Activated T-helper 9 cell treated with anti-CD3 and anti-CD28 coated beads, Interleukin-2, amount 50 U/mL, for 16 hours (primary cell): Measurements from ENCODE around the gene GGNBP2.
A peak's percentile ranks its signal among the peaks of the same experiment; 100 is the strongest.

Source experiments
- DNase-seq: peaks from one replicate; pipeline ENCODE4 v3.0.0-alpha.2; 2020; ENCODE audit warnings: low read depth

The GGNBP2 gene

DNA sequence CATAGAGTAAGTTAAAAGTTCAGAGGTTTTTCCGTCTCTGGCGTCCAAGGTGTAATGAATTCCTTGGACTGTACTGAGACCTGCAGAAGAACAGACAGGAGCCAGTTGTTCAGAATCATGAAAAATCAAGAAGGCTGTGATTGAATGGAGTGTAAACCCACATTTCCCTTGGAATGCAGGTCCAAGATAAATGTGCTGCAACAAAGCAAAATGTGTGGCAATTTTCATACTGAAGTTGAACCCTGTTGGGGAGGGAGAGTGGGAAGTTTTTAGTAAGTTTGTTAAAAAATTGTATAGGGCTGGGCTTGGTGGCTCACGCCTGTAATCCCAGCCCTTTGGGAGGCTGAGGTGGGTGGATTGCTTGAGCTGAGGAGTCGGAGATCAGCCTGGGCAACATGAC, 21.4 kb downstream of the GGNBP2 start:
- no peak for DNase-seq

DNA sequence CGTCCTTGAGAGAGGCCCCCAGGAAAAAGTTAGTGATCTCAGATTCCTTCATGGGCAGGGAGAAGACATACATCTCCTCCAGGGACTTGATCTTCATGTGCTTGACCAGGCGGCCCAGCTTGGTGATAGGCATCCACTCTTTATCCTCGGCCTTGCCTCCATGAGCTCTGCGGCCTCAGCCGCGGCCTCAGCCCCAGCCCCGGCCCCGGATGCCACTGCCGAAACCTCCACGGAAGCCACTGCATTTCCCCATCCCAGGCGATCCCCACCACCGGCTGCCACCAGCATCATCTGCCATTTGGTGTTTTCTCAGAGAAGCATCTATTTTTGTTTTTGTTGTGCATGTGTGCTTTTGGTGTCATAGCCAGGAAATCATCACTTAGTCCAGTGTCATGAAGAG, 30.3 kb downstream of the GGNBP2 start:
- no peak for DNase-seq

DNA sequence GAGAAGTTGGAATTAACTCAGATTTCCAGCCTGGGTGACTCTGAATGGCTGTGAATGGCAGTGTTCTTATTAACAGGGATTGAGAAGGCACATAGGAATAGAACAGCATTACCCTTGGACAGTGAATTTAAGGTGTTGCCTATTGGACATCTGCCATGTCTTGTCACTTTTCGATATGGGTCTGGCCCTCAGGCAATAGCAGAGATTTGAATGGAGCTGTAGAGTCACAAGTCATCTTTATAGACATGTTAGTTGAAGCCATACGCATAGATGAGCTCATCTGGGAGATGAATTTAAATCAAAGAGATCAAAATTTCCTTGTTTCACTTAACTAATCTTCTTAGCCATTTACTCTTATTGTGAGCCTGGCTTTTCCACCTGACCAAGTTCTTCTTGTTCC, 32.1 kb downstream of the GGNBP2 start:
- DNase-seq = no peak

DNA sequence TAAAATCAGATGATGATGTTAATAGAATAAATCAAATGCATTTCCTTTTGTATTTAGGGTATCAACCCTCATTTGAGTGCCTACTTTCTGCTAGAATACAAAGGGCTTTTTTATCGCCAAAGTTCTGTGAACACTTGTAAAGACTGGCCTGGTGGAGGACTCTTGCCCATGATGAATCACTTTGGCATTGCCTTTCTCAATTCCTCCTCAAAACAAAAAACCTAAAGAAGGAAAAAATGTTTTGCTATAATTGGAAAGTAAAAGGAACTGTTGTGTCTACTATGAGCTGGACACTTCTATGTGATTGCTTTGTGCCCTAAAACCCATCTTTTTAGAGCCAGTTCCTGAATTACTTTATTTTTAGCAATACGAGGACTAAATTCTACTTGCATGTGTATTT, 34.0 kb downstream of the GGNBP2 start:
- no peak for DNase-seq

DNA sequence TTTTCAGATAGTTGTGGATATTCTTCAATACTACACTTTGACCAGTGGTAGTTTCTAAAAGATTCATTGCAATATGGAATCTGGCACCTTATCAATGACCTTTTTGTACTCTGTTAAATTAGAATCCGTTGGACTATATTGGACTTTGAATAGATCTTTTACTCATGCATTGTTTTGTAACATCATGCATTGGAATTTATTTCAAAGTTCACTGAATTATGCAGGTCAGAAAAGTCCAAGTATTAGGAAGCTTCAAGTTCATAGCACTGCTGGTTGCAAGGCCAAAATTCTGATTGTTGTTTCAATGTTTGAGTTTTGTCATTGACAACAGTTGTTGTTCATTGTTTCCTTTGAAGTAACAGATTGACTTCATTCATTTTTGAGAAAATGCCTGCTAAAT, 39.1 kb downstream of the GGNBP2 start:
- DNase-seq = no peak

DNA sequence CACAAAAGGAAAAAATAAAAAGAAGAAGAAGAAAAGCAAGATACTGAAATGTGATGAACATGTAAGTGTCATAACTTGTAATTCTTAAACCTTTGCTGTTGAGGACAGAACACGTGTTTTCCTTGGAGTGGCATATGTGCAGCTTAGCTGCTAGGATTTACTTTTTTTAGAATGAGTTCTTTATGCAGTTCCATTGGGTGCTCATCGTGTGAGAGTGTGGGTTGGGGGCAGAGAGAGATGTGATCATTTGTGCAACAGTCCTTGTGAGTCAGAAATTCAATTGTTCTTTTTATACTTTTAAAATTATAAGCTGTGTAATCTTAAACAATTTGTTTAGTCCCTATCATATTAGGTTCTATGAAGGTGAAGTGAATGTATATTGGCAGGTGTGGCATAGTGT, 41.4 kb downstream of the GGNBP2 start:
- DNase-seq = no peak

DNA sequence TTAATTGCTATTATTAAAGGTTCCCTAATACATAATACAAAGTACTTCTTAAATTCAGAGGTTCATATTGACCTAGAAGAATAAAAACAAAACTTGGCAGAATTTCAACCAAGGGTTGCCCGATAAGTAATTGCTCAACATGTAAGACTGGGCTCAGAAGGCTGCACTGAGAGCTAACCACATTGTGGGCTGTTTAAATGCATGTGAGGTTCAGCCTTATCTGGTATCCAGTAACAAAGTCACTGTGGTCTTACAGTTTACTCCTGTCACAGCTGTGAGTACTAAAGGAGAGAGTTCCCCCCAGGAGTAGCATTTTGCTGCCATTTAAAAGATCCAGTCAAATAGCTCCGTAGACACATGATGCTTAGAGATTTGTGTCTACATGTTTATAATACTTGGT, 45.4 kb downstream of the GGNBP2 start:
- DNase-seq = no peak

DNA sequence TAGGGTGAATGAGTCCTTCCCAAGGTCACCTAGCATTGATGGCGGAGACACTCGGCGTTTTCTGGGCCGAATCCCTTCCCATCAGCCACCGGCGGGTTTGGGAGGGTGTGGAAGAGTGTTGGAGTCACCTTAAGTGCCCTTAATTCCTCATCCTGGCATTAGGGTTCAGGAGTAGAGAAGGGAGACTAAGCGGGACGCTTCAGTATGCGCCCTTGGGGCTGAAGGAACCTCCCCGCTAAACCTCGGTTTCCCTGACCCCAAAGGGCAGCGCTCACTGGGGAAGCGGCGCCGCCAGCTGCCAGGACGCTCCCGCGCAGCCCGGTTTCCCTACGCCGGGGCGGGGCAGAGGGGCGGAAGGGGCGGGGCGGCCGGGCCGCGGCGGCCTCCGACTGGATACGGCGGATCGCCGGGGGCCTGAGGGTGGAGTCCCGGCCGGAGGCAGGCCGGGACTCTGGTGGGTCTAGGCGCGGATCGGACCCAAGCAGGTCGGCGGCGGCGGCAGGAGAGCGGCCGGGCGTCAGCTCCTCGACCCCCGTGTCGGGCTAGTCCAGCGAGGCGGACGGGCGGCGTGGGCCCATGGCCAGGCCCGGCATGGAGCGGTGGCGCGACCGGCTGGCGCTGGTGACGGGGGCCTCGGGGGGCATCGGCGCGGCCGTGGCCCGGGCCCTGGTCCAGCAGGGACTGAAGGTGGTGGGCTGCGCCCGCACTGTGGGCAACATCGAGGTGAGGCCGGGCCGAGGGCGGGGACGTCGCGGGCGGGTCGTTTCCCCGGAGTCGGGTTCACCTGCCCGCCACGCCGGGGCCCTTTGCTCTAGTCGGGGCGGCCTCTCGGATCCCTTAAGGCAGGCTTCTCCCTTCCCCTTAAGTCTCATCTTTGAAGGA, 47.0 kb downstream of the GGNBP2 start, which contains the start of gene DHRS11:
DHRS11 (plus strand) TSS at position 446 of the 882 bp plus-strand sequence; CDS start at position 577, 131 bp downstream.
- DNase-seq = peak; percentile 72

DNA sequence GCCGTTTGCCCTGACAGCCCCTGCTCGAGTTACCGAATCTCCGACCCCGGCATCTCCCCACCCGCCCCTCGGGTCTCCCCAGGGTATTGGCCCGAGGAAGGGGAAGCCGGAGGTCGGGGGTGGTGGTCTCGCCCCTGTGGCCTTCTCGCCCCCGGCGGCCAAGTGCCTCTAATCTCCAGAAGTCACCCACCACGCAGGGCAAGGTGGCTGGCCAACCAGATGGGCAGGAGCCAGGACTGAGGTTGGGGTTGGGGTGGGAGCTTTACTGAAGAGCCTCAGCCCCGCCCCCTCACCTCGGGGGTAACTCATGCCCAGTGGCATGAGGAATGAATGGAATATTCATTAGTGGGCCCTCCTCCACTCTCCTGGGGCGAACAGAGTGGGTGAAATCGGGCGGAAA, 47.6 kb downstream of the GGNBP2 start:
- DNase-seq = no peak

DNA sequence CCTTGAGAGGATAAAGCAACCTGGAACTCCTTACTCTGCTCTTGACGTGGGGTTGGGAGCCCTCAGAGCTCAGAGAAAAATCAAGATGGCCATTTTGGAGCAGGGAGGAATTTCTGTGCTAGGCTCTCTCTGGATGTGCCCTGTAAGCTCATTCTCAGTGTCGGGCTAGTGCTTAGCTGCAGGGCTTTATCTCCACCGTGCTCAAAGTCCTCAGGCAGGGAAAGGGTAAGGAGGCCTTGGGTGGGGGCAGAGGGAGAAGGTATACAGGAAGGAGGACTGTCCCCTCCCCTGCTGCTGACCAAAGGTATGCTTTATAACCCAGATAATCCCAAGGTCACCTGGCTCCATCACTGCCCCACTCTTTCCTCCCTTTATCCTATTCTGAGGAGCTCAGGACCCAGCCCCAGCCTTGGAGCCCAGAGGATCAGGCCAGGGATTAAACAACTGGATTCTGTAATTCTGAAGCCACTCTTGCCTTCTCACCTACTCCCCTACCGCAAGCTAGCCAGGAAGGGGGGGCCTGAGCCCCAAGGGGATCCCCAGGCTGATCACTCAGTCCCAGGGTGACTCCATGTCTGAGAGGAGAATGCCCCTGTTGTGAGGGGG, 48.1 kb downstream of the GGNBP2 start:
- no peak for DNase-seq

DNA sequence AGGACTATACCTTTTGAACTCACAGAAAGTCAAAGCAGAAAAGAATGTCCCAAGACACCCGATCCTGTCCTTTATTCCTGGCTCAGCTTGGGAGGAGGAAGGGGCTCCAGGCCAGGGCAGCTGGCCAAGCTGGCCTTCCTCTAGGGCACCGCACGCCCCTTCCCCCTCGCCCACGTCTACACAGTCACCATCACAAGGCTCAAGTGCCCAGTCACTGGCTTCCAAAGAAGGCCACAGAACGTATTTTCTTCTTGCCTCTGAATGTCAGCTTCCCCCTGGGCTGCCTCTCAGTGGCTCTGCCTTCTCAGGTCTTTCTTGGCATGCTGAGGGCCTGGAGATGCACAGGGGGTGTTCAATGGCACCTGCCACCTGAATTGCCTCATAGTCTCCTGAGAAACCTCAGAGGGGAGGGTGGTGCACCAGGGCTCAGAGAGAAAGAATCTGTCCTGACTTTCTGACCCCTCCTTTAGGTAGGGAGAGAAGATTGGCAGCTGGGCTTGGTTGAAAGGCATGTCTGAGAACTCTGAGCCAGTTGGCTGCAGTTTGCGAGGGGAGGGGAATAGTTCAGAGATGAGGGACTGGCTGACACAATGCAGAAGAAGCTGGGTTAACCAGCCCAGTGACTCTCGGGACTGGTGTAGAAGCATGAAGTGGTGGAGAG, 49.1 kb downstream of the GGNBP2 start:
- DNase-seq = no peak

DNA sequence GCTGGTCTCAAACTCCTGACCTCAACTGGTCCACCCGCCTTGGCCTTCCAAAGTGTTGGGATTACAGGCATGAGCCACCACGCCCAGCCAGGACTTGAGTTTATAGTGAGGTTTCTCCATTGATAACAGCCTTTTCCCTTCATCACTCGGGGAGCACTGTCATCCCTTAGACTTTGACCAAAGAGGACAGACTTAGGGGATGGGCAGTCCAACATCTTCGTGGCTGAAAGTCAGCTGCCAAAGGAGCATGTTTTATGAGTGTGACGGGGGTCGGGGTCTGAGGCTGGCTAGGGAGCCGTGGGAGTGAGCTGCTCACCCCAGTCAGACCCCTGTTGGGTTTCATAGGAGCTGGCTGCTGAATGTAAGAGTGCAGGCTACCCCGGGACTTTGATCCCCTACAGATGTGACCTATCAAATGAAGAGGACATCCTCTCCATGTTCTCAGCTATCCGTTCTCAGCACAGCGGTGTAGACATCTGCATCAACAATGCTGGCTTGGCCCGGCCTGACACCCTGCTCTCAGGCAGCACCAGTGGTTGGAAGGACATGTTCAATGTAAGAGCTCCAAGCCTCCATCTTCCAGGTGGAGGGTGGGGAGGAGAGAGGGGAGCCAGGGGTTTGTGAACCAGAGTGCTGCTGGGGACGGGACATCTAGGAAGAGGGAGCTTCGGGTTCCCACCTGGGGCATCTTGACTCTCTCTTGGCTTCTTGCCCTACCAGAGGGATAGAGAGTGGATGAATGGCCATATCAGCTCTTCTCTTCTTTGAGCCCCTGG, 50.1 kb downstream of the GGNBP2 start:
- no peak for DNase-seq

DNA sequence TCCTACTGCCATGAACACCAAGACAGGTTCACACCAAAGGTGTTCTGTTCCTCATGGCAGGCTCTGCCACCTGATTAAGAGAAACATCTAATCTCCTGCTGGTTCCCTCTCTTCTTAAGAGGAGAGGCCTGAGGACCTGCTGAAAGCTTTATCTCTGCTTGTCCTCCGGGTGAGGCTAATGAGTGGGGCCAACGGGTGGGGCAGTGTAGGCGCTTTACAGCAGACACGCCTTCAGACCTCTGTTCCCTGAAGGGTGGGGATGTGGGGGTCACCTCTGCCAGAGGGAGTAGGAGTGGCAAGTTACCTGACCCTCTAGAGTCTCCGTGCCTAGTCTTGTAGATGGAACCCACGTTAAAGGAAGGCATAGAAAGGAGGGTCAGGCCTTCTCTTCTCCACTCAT, 52.5 kb downstream of the GGNBP2 start:
- no peak for DNase-seq

DNA sequence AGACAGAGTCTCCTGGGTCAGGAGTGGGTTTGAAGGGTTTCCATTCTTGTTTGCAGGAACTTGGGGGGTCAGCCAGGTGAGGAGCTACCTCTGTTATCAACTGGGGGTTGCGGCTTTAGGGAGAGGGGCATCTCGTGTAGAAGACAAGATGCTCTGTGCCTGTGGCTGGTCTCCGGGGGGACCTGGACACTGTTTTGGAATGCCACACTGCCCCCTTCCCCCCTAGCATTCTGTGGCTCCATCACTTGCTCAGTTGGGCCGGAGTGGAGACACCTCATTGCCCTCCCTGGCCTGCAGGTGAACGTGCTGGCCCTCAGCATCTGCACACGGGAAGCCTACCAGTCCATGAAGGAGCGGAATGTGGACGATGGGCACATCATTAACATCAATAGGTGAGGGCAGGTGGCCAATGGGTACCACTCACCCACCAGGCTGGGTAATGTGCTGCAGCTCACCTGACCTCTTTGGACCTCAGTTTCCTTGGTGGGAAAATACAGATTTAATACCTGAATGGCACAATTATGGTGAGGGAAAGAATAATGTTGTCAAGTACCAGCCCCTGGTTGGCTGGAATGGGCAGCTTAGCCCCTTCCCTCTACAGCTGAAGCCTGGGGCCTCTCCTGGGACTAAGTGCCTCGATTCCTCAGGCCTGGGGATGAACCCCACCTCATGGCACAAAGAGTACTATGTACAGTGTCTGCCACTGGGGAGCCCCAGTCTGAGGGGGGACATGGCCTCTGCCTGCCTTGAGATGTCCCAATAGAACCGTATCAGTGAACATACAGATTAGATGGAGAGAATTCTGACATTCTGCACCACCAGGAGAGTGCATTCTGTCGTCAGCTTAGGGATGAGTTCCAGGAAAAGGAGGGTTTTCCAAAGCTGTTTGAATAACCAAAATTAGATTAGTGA, 53.4 kb downstream of the GGNBP2 start:
- DNase-seq = no peak

DNA sequence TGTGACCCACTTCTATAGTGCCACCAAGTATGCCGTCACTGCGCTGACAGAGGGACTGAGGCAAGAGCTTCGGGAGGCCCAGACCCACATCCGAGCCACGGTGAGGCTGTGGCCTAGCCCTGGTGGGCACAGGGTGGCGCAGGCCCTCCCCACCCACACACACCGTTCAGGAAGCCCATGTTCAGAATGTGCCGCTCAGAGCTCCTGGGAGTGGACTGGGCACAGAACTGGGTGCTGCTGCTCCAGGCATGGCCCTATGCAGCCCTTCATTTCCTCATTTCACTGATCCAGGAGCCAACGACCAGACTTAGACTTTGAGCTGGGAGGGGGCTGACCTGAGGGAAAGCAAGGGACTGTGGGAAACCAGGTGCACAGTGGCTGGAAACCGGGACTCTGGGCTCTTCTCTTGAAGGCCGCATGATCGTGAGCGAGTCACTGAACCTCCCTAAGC, 54.3 kb downstream of the GGNBP2 start:
- DNase-seq = no peak

DNA sequence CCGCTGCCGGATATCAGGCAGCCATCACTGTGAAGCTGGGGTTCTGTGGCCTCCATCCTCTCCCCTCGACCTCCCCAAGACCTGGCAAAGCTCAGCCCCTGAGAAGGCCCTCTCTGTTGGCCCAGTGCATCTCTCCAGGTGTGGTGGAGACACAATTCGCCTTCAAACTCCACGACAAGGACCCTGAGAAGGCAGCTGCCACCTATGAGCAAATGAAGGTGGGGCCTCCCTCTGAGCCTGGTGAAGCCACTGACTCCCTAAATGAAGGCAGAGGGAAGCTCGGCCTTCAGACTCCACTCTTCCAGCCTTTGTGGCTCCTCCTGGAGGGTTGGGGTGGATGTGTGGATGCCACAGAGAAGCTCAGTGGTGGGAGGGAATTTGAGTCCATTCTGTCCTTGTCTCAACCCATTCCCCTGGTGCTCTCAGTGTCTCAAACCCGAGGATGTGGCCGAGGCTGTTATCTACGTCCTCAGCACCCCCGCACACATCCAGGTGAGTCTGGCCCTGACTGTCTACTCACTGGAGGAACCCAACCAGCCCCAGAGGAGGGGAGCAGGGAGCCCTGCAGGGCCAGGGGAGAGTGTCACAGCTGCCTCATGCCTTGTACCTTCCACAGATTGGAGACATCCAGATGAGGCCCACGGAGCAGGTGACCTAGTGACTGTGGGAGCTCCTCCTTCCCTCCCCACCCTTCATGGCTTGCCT, 55.0 kb downstream of the GGNBP2 start:
- no peak for DNase-seq

DNA sequence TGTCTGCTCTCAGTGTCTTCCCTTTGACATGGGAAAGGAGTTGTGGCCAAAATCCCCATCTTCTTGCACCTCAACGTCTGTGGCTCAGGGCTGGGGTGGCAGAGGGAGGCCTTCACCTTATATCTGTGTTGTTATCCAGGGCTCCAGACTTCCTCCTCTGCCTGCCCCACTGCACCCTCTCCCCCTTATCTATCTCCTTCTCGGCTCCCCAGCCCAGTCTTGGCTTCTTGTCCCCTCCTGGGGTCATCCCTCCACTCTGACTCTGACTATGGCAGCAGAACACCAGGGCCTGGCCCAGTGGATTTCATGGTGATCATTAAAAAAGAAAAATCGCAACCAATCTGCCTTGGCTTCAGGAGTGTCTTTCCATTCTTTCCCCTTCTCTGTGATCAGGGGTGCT, 55.7 kb downstream of the GGNBP2 start:
- no peak for DNase-seq

DNA sequence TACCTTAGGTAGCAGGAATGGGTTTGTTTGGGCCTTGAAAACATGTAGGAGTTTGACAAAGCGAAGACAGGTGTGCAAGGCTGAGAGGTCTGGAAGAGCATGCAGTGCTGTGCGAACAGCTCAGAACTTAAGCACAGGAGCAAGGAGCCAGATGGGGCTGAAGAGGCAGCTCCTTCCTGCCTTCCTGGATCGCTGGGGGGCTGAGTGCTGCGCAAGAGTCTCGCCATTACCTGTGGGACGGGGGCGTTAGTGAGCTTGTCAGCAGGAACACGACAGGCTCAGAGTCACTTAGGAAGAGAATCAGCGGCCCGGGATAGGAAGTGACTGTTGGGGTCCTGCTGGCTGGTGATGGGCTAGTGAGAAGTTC, 56.2 kb downstream of the GGNBP2 start:
- no peak for DNase-seq

DNA sequence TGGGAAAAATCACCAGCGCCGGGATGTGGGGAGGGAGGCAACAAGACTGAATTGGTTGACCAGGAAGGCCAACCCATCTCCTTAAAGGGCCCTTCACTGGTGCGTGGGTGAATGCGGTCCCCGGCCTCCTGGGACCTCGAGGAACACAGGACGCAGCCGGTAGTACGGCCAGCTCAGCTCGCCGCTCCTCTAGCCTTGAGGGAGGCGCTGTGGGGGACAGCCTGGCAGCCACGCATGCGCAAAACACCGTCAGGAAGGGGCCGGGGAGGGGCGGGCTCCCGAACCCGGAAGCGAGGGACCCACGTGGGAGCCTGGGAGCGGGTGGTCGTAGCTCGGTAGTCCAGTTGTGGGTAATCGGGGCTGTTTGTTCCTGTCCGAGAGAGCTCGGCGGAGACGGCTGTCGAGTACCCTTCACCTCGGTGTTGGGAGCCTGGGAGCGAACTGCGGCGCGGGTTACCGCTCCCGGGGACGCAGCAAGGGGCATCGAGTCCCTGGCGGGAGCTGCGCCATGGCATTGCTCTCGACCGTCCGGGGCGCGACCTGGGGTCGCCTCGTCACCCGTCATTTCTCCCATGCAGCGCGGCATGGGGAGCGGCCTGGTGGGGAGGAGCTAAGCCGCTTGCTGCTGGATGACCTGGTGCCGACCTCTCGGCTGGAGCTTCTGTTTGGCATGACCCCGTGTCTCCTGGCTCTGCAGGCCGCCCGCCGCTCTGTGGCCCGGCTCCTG, 56.7 kb downstream of the GGNBP2 start, which contains the start of gene MRM1:
MRM1 (plus strand) TSS at position 281 of the 727 bp plus-strand sequence; CDS start at position 509, 228 bp downstream.
- DNase-seq = peak; percentile 85
